BLaER1 treated with 17β-estradiol and CSF1 and Interleukin-3, amounts not matched to agents 10 nM and 100 nM (cell line): ENCODE data around the gene CLHC1.
A peak's percentile ranks its signal among the peaks of the same experiment; 100 is the strongest.
"Not testable (repeated sequence)": the region's sequence is repeated elsewhere in the genome, so short reads cannot be mapped to it uniquely, and the experiment has no call there.

ENCODE experiments used
- H3K27ac ChIP-seq, 11 experiments: shearing (Covaris generic); formaldehyde crosslinking; 2 replicates each; pipeline ENCODE4 v1.8.1; 2022
- H3K27me3 ChIP-seq, 11 experiments: shearing (Covaris generic); formaldehyde crosslinking; 2 replicates each; pipeline ENCODE4 v1.8.1; 2022
- H3K36me3 ChIP-seq, 11 experiments: shearing (Covaris generic); formaldehyde crosslinking; 2 replicates each; pipeline ENCODE4 v1.8.1; 2022
- H3K4me1 ChIP-seq, 10 experiments: shearing (Covaris generic); formaldehyde crosslinking; 2 replicates each; pipeline ENCODE4 v1.8.1; 2022
- H3K4me2 ChIP-seq, 11 experiments: shearing (Covaris generic); formaldehyde crosslinking; 2 replicates each; pipeline ENCODE4 v1.8.1; 2022
- H3K4me3 ChIP-seq, 10 experiments: shearing (Covaris generic); formaldehyde crosslinking; 2 replicates each; pipeline ENCODE4 v1.8.1; 2022
- H3K9ac ChIP-seq, 11 experiments: shearing (Covaris generic); formaldehyde crosslinking; 2 replicates each; pipeline ENCODE4 v1.8.1; 2022
- H3K9me3 ChIP-seq, 11 experiments: shearing (Covaris generic); formaldehyde crosslinking; replicated peaks in 1 of 11; 2 replicates each; pipeline ENCODE4 v1.8.1; 2022
- H4K20me1 ChIP-seq, 11 experiments: shearing (Covaris generic); formaldehyde crosslinking; 2 replicates each; pipeline ENCODE4 v1.8.1; 2022
- Cebpa-rat ChIP-seq, 11 experiments: shearing (Covaris generic); IDR thresholded peaks; 2 replicates each; pipeline ENCODE4 v1.8.1; 2022

Gene CLHC1

GRCh38 chr2:55144922-55145820 lies 86.9 kb downstream of the CLHC1 start:
- no peak for TF ChIP-seq Cebpa-rat (IDR thresholded peaks at IDR 0.05)
- no peaks in the 10 kb centered on the region for H3K36me3 ChIP-seq
- no peak overlapping the region for H3K4me3 ChIP-seq
- H3K9ac ChIP-seq = no peak overlapping the region
- H4K20me1 ChIP-seq = no peaks in the 10 kb centered on the region
- H3K4me2 ChIP-seq = no peak overlapping the region
- H3K4me1 ChIP-seq = peaks cover 0 to 47% (median 13%) of the 10 kb centered on the region in 10 experiments; a peak in 11 of 20 replicates
- H3K9me3 ChIP-seq = peaks cover 0 to 16% (median 5%) of the 10 kb centered on the region in 11 experiments; a peak in 4 of 22 replicates
- H3K27me3 ChIP-seq = no peaks in the 10 kb centered on the region
- peak overlapping the region in 1 of 11 experiments; percentile 18; a peak in 1 of 22 replicates for H3K27ac ChIP-seq

- not testable (repeated sequence) for H3K9ac ChIP-seq, H3K27ac ChIP-seq, H3K4me3 ChIP-seq, H3K36me3 ChIP-seq, H3K27me3 ChIP-seq, H3K4me2 ChIP-seq, H4K20me1 ChIP-seq
- Histone ChIP-seq H3K4me1 (peaks cover 0 to 47% (median 10%) of the 10 kb centered on the region in 10 experiments; a peak in 11 of 20 replicates), H3K9me3 (peaks cover 0 to 16% (median 5%) of the 10 kb centered on the region in 11 experiments; a peak in 4 of 22 replicates)
Observed at GRCh38 chr2:55143706-55144105, 88.4 kb downstream of the CLHC1 start.

DNA sequence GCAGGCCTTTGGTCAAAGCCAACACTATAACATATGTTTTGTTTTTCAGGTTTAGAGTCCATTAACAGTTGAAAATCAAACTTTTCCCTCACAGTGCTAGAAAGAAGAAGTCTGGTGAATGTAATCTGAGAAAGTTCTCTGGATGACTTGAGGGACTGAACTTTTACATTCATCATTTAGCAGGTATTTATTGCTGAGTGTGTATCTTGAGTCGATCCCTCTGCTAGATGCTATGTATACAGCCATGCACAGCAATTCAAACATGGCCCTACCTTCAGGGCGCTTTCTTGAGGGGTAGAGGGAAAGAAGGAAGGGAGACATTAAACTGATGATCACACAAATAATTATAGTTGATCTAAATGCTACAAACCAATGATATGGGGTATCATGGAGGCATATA lies 89.6 kb downstream of the CLHC1 start:
- no peak overlapping the region for H3K4me3 ChIP-seq
- H3K4me1 ChIP-seq = peaks cover 10 to 47% (median 16%) of the 10 kb centered on the region in 10 experiments
- H4K20me1 ChIP-seq = no peaks in the 10 kb centered on the region
- H3K4me2 ChIP-seq = no peak overlapping the region
- no peak for TF ChIP-seq Cebpa-rat (IDR thresholded peaks at IDR 0.05)
- H3K9ac ChIP-seq = no peak overlapping the region
- no peak overlapping the region for H3K27ac ChIP-seq
- no peaks in the 10 kb centered on the region for H3K27me3 ChIP-seq
- no peaks in the 10 kb centered on the region for H3K36me3 ChIP-seq
- peaks cover 0 to 16% (median 5%) of the 10 kb centered on the region in 11 experiments; a peak in 4 of 22 replicates for H3K9me3 ChIP-seq

DNA sequence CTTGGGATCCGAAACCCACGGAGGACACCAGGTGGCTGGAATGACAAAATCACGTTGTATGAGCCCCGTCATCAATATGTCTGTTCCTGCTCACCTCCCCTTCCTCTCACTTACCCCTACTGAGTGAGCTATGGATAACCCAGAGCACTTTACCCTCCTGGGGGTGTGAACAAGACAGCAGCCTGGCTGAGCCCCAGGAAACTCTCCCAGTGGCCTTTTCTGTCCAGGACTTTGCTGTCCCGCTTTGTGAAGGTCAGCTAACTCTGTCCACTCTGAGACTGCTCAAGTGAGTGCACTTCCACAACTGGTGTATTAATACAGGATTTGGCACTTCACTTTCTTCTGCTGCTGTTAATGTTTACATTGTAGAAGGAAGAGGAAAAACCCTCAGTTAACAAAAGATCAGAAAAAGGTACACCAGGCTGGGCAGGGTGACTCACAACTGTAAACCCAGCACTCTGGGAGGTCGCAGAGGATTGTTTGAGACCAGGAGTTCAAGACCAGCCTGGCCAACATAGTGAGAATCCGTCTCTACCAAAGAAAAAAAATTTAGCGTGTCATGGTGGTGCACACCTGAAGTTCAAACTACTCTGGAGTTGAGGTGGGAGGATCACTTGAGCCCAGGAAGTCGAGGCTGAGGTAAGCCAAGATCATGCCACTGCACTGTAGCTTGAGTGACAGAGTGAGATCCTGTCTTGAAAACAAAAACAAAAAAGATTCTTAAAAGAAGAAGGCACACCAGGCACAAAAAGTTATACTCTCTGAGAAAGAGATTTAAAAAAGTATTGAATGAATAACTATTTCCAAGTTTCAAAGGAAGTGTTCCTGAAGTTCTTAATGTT lies 90.3 kb downstream of the CLHC1 start:
- peak overlapping the region in 2 of 11 experiments; percentile 9 to 13; a peak in 1 of 22 replicates for H3K4me2 ChIP-seq
- H3K9ac ChIP-seq = no peak overlapping the region
- no peaks in the 10 kb centered on the region for H4K20me1 ChIP-seq
- H3K27me3 ChIP-seq = no peaks in the 10 kb centered on the region
- H3K36me3 ChIP-seq = no peaks in the 10 kb centered on the region
- H3K4me1 ChIP-seq = peaks cover 17 to 48% (median 24%) of the 10 kb centered on the region in 10 experiments
- no peak overlapping the region for H3K4me3 ChIP-seq
- H3K27ac ChIP-seq = no peak overlapping the region; a peak in 1 of 22 replicates
- TF ChIP-seq Cebpa-rat (IDR thresholded peaks at IDR 0.05) = no peak
- H3K9me3 ChIP-seq = peaks cover 0 to 16% (median 5%) of the 10 kb centered on the region in 11 experiments; a peak in 4 of 22 replicates

DNA sequence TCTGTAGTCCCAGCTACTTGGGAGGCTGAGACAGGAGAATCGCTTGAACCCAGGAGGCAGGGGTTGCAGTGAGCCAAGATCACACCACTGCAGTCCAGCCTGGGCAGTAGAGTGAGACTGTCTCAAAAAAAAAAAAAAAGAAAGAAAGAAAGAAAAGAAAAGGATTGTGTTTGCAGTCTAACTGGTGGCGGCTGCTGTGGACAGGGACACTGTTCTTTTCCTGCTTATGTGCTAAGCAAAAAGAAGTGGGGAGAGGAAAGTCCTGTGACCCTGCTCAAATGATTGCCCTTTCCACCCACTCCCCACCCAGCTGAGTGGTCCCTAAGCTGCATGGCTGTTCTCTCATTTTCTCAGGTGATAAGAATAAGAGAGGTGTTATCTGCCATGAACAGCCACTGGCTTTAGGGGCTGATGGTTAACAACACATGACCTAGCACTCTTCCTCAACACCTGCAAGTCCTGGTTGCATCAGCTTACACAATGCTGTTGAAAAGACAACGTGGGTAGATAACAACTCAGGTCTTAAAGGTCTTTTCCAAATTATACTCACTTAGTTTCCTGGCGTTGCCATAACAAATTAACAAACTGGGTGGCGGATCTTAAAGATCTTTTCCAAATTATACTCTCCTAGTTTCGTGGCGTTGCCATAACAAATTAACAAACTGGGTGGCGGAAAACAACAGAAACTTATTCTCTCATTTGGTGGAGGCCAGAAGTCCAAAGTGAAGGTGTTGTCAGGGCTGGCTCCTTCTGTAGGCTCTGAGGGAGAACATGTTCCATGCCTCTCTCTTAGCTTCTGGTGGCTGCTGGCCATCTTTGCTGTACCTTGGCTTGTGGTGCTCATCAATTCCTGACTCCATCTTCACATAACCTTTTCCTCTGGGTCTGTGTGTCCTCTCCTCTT lies 91.5 kb downstream of the CLHC1 start:
- H3K4me1 ChIP-seq = peaks cover 27 to 53% (median 35%) of the 10 kb centered on the region in 10 experiments
- no peaks in the 10 kb centered on the region for H3K36me3 ChIP-seq
- no peak overlapping the region for H3K27ac ChIP-seq
- H3K9me3 ChIP-seq = peaks cover 0 to 16% (median 5%) of the 10 kb centered on the region in 11 experiments; a peak in 4 of 22 replicates
- H3K27me3 ChIP-seq = no peaks in the 10 kb centered on the region
- H4K20me1 ChIP-seq = no peaks in the 10 kb centered on the region
- H3K4me2 ChIP-seq = peak overlapping the region in 3 of 11 experiments; percentile 2 to 40 (median 31); a peak in 4 of 22 replicates
- no peak for TF ChIP-seq Cebpa-rat (IDR thresholded peaks at IDR 0.05)
- H3K4me3 ChIP-seq = no peak overlapping the region
- H3K9ac ChIP-seq = no peak overlapping the region

DNA sequence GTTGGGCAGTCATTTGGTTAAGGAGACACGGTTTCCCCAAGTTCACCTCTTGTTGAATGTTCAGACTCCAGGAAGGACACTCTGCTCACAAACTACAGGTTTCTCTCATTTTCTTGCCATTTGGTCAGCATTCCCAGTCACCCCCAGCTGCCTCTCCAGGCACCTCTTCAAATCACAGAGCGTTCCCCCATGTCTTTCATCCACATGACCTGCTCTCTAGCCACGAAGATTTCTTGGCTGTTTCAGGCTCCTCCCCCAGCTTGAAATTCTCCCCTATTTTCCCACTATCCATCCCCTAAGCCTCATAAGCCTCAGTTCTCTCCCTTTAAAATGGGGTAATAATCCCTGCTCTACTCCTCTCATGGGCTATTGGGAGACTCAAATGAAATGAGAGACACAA lies 92.8 kb downstream of the CLHC1 start:
- H3K4me2 ChIP-seq = peak overlapping the region in 3 of 11 experiments; percentile 0 to 95 (median 31); a peak in 2 of 22 replicates
- no peak for TF ChIP-seq Cebpa-rat (IDR thresholded peaks at IDR 0.05)
- peaks cover 35 to 66% (median 44%) of the 10 kb centered on the region in 10 experiments for H3K4me1 ChIP-seq
- peaks cover 0 to 9% (median 5%) of the 10 kb centered on the region in 11 experiments; a peak in 4 of 22 replicates for H3K9me3 ChIP-seq
- no peak overlapping the region for H3K27ac ChIP-seq
- H3K4me3 ChIP-seq = no peak overlapping the region
- no peaks in the 10 kb centered on the region for H3K36me3 ChIP-seq
- no peak overlapping the region for H3K9ac ChIP-seq
- no peaks in the 10 kb centered on the region for H3K27me3 ChIP-seq
- no peaks in the 10 kb centered on the region for H4K20me1 ChIP-seq

GRCh38 chr2:55138882-55139229 lies 93.2 kb downstream of the CLHC1 start:
- no peaks in the 10 kb centered on the region for H4K20me1 ChIP-seq
- H3K9ac ChIP-seq = no peak overlapping the region
- no peaks in the 10 kb centered on the region for H3K27me3 ChIP-seq
- no peaks in the 10 kb centered on the region for H3K36me3 ChIP-seq
- no peak overlapping the region for H3K27ac ChIP-seq
- H3K4me1 ChIP-seq = peaks cover 39 to 69% (median 49%) of the 10 kb centered on the region in 10 experiments
- no peak overlapping the region for H3K4me3 ChIP-seq
- peak overlapping the region in 6 of 11 experiments; percentile 92 to 97 (median 94); a peak in 11 of 22 replicates for H3K4me2 ChIP-seq
- TF ChIP-seq Cebpa-rat (IDR thresholded peaks at IDR 0.05) = no peak
- H3K9me3 ChIP-seq = peaks cover 0 to 6% (median 4%) of the 10 kb centered on the region in 11 experiments; a peak in 4 of 22 replicates
